Psoas muscle (tissue), 8 donors: ENCODE data around the gene OBSCN. TPM values are rescaled to one million over a fixed set of nuclear protein-coding genes. Genes with fewer than 3 reads are reported as not detected.
A peak's percentile ranks its signal among the peaks of the same experiment; 100 is the strongest.

Experiments
- ATAC-seq, 4 donors: fragments of 200-7000 bp; cut with Tn5 transposase; one replicate each; pipeline ENCODE4 v1.9.1; 2020; ENCODE audit warnings: moderate library complexity in 3 of 4, mild to moderate bottlenecking in 2 of 4
- DNase-seq, 2 donors: peaks; one replicate each; pipeline ENCODE4 v3.0.0-alpha.2; 2020
- H3K27ac ChIP-seq: fragments of 200-600 bp; one replicate; pipeline ENCODE4 v1.8.0; 2022
- H3K27me3 ChIP-seq, 3 donors: fragments of 200-600 bp in 1 of 3; one replicate each; pipeline versions ENCODE4 v1.6.1 to v1.8.0; 2013 to 2022; ENCODE audit warnings: low read length in 2 of 3, mild to moderate bottlenecking in 2 of 3, moderate library complexity in 1 of 3; ENCODE audit not compliant: insufficient read depth in 3 of 3
- H3K36me3 ChIP-seq, 2 donors: fragments of 200-600 bp in 1 of 2; one replicate each; pipeline versions ENCODE4 v1.6.1 to v1.8.0; 2013 to 2022; ENCODE audit warnings: low read depth in 1 of 2, mild to moderate bottlenecking in 1 of 2, moderate library complexity in 1 of 2; ENCODE audit not compliant: insufficient read depth in 1 of 2
- H3K4me1 ChIP-seq: fragments of 200-600 bp; one replicate; pipeline ENCODE4 v1.8.0; 2022
- H3K4me3 ChIP-seq: fragments of 200-600 bp; one replicate; pipeline ENCODE4 v1.8.0; 2022; ENCODE audit warnings: mild to moderate bottlenecking
- H3K9me3 ChIP-seq: fragments of 200-600 bp; one replicate; pipeline ENCODE4 v1.8.0; 2022
- WGBS, 3 donors: extraction: QIAGEN DNeasy Blood & Tissue Kit; methylation state at CpG; one replicate each; pipeline versions ENCODE4 v1.1.6 to v1.1.7; 2013; 5-methylcytosine and 5-hydroxymethylcytosine counted together
- intact Hi-C, 2 donors: fragments of 100-400 bp; cut with DNase I; formaldehyde crosslinking; loops; one replicate each; pipeline versions ENCODE4 v1.11.0 to v1.14.2; 2022
- polyA plus RNA-seq, 3 donors: library from polyadenylated mRNA; stranded (reverse); fragments of 200-250 nt; gene quantifications; one replicate each; pipeline ENCODE4 v1.2.3, GENCODE V29; 2013
- total RNA-seq, 4 donors: library from RNA; stranded (reverse); fragmentation: NEBNext Ultra II Directional in 2 of 4; extraction: Animal tissue kit (Norgen Biotek cat#: 25700) in 2 of 4; gene quantifications; one replicate each; pipeline versions ENCODE4 v1.2.1 to v1.2.4, GENCODE V29; 2021 to 2023
- TF ChIP-seq, protein P1 (sequence below): fragments of 200-600 bp; IDR thresholded peaks from one replicate; pipeline ENCODE4 v1.8.0; 2022; ENCODE audit warnings: antibody characterized with exemption
- donor health status: healthy with polysubstance abuse.
- donor health status: DM: no; HTN: no; CAD: no; lungs with moderate emphysema.
- donor health status: Bipolar disorder and iron deficiency.
- donor health status: healthy.
- donor health status: DM: yes; HTN: yes; CAD: no.
- donor health status: DM: no; HTN: no; CAD: no.
- donor health status: DM: no; HTN: no; CAD: no.
- donor health status: DM: yes; HTN: yes; CAD: no.

Gene OBSCN
- total and polyA plus RNA-seq, 7 donors: 397 to 1,869 (median 1,061) TPM

DNA sequence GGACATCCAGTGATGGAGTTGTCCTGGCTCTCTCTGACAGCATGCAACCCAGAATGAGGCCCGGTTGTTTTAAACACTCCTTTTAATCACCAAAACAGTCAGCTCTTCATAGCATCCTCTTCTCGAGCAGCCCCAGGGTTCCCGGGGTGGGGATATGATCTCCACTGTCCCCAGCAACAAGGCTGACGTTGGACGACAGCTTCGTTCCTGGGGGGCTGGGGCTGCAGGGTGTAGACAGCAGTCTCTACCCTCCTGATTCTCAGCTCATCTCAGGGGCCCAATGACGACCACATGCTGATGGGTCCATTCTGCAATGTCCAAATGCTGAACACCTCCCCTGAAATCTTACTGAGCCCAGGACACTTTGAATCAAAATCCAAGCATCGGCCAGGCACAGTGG lies 171.8 kb downstream of the OBSCN start:
- Histone ChIP-seq H3K4me1 (no peaks in the 10 kb centered on the region), H3K27ac (no peak overlapping the region), H3K27me3 (no peaks in the 10 kb centered on the region), H3K36me3 (peaks cover 0 to 47% of the 10 kb centered on the region in 2 donors), H3K9me3 (no peaks in the 10 kb centered on the region), H3K4me3 (no peak overlapping the region)
- ATAC-seq (no peak), DNase-seq (peak in 1 of 2 donors; percentile 20)
- 62 to 76% (median 68%) methylated on average over 8 of the region's 8 CpGs for WGBS, 3 donors
- TF ChIP-seq, protein P1, sequence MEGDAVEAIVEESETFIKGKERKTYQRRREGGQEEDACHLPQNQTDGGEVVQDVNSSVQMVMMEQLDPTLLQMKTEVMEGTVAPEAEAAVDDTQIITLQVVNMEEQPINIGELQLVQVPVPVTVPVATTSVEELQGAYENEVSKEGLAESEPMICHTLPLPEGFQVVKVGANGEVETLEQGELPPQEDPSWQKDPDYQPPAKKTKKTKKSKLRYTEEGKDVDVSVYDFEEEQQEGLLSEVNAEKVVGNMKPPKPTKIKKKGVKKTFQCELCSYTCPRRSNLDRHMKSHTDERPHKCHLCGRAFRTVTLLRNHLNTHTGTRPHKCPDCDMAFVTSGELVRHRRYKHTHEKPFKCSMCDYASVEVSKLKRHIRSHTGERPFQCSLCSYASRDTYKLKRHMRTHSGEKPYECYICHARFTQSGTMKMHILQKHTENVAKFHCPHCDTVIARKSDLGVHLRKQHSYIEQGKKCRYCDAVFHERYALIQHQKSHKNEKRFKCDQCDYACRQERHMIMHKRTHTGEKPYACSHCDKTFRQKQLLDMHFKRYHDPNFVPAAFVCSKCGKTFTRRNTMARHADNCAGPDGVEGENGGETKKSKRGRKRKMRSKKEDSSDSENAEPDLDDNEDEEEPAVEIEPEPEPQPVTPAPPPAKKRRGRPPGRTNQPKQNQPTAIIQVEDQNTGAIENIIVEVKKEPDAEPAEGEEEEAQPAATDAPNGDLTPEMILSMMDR: no peak
- intact Hi-C loops: no loop called here

DNA sequence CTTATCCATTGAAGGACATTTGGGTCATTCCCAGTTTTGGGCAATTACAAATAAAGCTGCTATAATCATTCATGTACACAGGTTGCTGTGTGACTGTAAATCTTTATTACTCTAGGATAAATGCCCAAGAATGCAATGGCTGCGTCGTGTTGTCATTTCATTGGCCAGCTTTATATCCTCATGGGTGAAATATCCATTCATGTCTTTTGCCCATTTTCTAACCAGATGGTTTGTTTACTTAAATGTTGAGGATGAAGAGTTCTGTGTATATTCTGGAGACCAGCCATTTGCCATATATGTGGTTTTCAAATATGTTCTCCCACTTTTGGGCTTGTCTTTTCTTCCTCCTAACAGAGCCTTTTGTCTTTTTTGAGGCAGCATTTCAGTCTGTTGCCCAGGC lies 173.5 kb downstream of the OBSCN start:
- Histone ChIP-seq H3K27me3 (no peaks in the 10 kb centered on the region), H3K4me1 (no peaks in the 10 kb centered on the region), H3K4me3 (no peak overlapping the region), H3K9me3 (no peaks in the 10 kb centered on the region), H3K36me3 (peaks cover 0 to 30% of the 10 kb centered on the region in 2 donors), H3K27ac (no peak overlapping the region)
- 15 to 37% (median 29%) methylated on average over 2 of the region's 2 CpGs for WGBS, 3 donors
- DNase-seq: peak in 1 of 2 donors; percentile 12
- intact Hi-C loops: no loop called here
- TF ChIP-seq, protein P1: no peak
- no peak for ATAC-seq

DNA sequence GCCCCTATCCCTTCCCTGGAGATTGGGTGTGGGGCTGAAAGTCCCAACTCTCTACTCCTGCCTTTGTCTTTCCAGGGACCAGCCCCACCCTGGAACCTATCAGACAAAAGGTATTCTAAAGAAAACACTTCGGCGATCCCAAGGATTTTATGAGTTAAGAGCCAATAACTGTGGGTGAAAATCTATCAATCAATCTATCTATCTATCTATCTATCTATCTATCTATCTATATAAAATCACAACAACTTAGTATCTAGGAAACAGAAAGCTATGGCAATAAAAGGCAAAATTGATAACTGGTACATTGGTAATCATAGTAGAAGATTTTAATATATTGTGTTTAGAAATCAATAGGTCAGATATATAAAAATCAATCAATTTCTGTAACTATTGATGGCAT lies 175.9 kb downstream of the OBSCN start:
- WGBS, 3 donors: 65 to 87% (median 79%) methylated on average over 2 of the region's 2 CpGs
- intact Hi-C loops: no loop called here
- ATAC-seq: peak in 2 of 4 donors; percentile 3 to 5
- Histone ChIP-seq H3K4me3 (no peak overlapping the region), H3K27me3 (no peaks in the 10 kb centered on the region), H3K4me1 (no peaks in the 10 kb centered on the region), H3K9me3 (no peaks in the 10 kb centered on the region), H3K27ac (no peak overlapping the region), H3K36me3 (peaks cover 0 to 7% of the 10 kb centered on the region in 2 donors)
- TF ChIP-seq, protein P1: no peak
- DNase-seq: no peak

DNA sequence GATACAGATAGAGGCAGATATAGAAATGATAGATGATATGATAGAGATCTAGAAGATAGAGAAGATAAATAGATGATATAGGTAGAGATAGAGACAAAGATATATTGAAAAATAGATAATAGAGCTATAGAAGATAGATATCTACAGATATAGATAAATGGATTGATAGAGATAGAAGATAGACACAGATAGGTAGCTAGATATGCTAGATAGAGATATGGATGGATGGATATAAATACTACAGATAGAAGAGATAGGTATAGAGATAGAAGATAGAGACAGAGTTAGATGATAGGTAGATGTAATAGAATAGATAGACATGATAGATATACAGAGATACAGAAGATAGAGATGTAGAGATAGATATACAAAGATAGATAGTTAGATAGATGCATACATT lies 177.4 kb downstream of the OBSCN start:
- Histone ChIP-seq H3K9me3 (no peaks in the 10 kb centered on the region), H3K27me3 (no peaks in the 10 kb centered on the region), H3K36me3 (no peaks in the 10 kb centered on the region), H3K27ac (no peak overlapping the region), H3K4me1 (no peaks in the 10 kb centered on the region), H3K4me3 (no peak overlapping the region)
- intact Hi-C loops: no loop called here
- TF ChIP-seq, protein P1: no peak
- DNase-seq (no peak), ATAC-seq (peak in 1 of 4 donors; percentile 7)

DNA sequence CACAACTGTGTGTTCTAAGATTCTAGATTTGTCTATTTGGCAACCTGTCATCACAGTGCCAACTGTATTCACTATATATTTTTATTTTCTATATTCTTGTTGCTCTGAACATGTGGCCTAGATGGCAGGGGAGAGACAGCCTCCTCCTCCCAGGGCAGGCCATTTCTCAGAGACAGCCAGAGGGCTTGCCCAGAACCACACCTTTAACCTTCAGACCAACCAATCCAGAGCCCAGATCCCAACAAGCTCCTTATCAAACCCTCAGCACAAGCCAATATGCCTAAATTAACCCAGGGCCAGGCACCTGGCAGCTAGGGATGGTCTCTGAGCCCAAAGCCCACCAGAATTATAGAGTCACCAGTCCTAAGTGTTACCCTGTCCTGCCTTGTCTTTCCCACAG lies 179.5 kb downstream of the OBSCN start:
- TF ChIP-seq, protein P1: no peak
- Histone ChIP-seq H3K27ac (no peak overlapping the region), H3K4me3 (no peak overlapping the region), H3K4me1 (no peaks in the 10 kb centered on the region), H3K9me3 (no peaks in the 10 kb centered on the region), H3K27me3 (no peaks in the 10 kb centered on the region), H3K36me3 (no peaks in the 10 kb centered on the region)
- intact Hi-C loops: no loop called here
- peak in 2 of 4 donors; percentile 5 to 12 for ATAC-seq
- peak in 1 of 2 donors; percentile 24 for DNase-seq
